Measurements from ENCODE around the gene LIN7A.

The LIN7A gene

DNA sequence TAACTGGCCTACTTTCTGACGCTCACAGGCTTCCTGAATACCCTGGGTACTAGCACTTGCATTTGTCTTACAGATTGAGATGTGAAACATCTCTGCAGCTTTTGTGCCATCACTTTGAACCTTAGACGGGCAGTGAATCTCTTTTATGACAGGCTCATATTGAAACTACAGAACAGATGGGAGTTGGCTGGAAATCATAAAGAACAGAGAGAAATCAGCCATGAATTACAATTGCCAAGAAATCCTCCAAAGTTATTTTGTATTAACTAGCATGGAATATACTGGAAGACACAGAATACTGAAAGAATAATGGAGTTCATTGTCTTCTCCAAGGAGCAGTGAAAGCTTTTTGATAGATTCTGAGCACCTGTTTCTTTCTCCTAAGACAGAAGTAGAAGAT is 188.3 kb downstream of the LIN7A start:
- no peak for DNase-seq (ENCODE audit: low read depth)

DNA sequence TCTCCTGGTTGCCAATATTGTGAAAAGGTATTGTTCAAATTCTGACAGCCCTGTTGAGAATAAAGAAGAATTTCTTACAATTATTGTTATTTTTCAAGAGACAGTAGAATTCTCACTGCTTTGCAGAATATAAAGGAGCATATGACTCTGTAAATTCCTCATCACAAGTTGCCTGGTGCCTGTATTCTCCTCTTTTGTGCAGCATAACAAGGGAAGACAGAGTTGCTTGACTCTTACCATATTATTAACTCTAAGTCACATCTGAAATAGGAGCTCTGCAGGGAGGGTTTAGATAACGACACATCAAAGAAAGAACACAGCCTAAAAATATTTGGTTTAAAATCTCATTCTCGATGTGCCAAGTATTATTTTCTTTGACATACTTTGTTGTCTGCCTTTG is 189.9 kb downstream of the LIN7A start:
- DNase-seq (ENCODE audit: low read depth) = no peak

DNA sequence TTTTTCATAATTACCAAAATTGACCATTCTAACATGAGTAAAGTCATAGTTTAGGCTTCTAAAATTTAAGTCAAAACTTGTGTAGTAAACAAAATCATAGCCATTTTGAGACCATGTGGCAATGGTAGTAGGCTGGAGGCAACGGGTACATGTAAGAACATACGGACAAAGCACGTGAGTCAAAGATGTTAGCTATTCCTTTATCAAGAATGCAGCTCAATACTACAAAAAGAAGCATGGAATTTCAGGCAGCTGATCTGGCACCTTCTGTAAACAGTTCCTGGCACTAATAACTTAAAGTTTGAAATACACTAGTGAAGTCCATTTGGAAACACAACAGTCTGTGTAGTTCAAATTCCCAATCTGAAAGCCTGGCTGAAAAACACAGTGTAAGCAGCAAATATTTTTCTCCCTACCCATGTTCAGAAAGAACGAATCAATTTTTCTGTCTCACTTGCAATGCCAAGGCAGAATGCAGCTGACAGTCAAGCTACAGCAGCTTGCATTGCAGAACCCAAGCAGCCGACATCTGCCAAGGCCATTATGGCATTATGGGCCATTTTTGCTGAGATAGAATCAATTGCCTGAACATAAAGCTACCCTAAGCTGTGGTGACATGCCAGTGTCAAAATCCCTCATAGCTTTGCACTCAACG is 191.8 kb downstream of the LIN7A start:
- DNase-seq (ENCODE audit: low read depth) = no peak
